Suppressor macrophage (primary cell): ENCODE results near the gene ATAD5.
"Not testable (repeated sequence)": the region's sequence is repeated elsewhere in the genome, so short reads cannot be mapped to it uniquely, and the experiment has no call there.

Source experiments
- DNase-seq, 4 experiments: peaks; one replicate each; pipeline ENCODE4 v3.0.0-alpha.2; 2020 to 2022

Gene ATAD5

GRCh38 chr17:30824356-30825145, 7.2 kb upstream of the ATAD5 start, which contains the start of gene CRLF3:
TSS of gene CRLF3 (minus strand) at chr17:30824692. CDS start at chr17:30824651, 41 bp downstream.
- peak; percentile 94 to 98 (median 96) for DNase-seq

GRCh38 chr17:30827082-30827481, 4.7 kb upstream of the ATAD5 start:
- DNase-seq = no peak

DNA sequence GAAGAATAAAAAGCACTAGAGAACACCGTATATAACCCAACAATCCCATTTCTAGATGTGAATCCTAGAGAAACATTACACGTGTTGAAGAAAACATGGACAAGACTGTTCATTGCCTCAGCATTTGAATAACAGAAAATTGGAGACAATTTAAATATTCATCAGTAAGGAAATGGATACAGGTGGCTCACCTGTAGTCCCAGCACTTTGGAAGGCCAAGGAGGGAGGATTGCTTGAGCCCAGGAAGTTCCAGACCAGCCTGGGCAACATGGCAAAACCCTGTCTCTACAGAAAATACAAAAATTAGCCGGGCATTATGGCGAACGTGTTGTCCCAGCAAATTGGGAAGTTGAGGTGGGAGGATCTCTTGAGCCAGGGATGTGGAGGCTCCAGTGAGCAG, 2.7 kb upstream of the ATAD5 start:
- no peak for DNase-seq

DNA sequence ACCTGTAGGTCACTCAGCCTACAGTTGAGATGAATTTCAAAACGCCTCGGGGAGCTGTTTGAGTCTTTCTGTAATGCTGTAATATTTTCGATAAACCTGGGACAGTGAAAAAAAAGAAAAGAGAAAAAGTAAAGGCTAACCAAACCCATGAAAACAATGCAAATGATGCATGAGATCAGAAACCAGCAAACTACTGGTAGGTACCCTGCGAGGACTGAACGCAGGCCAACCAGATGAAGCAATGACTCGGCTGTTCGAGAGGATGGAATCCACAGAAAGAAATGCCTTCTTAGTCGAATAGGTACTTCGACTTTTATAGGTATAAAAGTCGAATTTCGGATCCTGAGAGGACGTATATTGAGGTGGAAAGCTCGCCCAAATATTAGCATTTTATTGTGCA, 509 bp upstream of the ATAD5 start:
- peak in 2 of 4 experiments; percentile 13 to 21 for DNase-seq

GRCh38 chr17:30832438-30833124, 815 bp downstream of the ATAD5 start:
- no peak for DNase-seq

DNA sequence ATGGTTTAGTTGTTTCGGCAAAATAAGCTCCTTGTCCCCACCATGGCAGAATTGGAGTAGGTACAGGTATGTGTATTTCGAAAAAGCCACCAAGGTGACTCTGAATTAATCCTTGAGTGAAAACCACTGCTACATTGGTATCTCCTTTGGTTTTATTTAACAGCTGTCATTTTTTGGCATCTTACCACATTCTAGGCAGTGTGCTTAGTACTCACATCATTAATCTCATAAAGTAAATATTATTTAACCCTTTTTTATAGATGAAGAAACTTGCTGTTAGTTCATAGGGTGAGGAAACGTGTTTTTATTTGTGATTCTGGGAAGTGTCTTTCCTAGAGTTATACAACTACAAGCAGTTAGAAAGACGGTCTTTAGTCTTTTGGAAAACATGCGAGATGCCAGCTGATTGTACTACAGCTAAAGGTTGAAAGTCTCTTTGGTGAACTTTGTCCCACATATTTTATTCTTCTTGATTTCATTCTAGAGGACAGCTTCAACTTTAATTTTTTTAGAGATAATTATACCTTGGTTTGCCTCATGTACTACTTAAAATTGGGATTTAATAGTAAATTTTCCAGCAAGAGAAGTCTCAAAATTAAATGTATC, 6.5 kb downstream of the ATAD5 start:
- DNase-seq = no peak

DNA sequence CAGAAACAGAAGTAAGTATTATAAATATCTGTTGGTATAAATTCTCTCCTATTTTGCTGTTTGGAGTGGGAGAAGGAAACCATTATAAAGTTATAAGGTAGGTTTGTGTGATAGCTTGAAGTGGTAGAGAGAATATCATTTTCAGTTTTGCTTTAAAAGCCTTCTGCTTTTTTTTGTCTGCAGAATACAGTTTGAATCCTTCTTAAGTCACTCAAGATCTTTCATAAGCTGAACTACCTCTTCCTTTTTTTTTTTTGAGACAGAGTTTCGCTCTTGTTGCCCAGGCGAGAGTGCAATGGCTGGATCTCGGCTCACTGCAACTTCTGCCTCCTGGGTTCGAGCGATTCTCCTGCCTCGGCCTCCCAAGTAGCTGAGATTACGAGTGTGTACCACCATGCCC, 9.0 kb downstream of the ATAD5 start:
- peak; percentile 26 to 80 (median 68) for DNase-seq

DNA sequence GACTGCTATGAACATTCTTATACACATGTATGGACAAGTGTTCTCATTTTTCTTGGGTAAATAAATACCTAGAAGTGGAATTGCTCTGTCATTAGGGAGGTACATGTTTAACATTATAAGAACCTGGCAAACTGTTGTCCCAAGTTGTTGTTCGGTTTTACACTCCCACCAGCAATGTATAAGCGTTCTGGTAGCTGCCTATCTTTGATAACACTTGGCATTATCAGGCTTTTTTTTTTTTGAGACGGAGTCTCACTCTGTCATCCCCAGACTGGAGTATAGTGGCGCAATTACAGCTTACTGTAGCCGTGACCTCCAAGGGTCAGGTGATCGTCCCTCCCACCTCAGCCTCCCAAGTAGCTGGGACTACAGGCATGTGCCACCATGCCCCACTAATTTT, 16.3 kb downstream of the ATAD5 start:
- no peak for DNase-seq

GRCh38 chr17:30854146-30854545, 22.4 kb downstream of the ATAD5 start:
- DNase-seq = no peak

DNA sequence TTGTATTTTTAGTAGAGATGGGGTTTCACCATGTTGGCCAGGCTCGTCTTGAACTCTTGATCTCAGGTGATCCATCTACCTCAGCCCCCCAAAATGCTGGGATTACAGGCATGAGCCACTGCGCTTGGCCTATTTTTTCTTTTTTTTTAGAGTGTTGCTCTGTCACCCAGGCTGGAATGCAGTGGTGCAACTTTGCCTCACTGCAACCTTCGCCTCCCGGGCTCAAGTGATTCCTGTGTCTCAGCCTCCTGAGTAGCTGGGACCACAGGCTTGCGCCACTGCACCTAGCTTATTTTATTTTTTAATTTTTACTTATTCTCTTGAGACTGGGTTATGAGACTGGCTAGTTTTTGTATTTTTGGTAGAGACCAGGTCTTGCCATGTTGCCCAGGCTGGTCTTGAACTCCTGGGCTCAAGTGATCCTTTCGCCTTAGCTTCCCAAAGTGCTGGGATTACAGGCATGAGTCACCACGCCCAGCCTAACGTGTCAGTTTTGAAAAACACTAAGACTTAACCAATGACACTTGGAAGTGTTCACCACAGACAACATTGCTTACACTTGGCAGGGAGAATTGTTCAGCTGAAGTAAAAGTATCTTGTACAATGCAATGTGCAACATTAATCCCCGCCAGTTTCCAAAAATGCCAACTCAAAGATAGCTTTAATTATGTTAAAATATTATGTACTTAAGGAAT, 26.9 kb downstream of the ATAD5 start:
- no peak for DNase-seq

GRCh38 chr17:30864636-30865035, 32.9 kb downstream of the ATAD5 start:
- DNase-seq = no peak

- no peak for DNase-seq
Measured at GRCh38 chr17:30869005-30869404, 37.2 kb downstream of the ATAD5 start.

DNA sequence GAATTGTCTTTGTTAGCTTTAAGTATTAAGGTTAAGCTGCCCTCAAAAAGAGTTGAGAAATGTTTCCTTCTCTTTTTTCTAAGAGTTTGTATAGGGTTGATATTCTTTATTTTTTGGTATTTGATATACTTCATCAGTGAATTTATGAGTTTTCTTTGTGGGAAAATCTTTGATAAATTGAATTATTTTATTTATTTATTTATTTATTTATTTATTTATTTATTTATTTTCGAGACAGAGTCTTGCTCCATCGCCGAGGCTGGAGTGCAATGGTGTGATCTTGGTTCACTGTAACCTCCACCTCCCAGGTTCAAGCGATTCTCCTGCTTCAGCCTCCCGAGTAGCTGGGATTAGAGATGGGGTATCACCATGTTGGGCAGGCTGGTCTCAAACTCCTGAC, 54.4 kb downstream of the ATAD5 start:
- DNase-seq = no peak

GRCh38 chr17:30894236-30894635, 62.5 kb downstream of the ATAD5 start:
- no peak for DNase-seq

DNA sequence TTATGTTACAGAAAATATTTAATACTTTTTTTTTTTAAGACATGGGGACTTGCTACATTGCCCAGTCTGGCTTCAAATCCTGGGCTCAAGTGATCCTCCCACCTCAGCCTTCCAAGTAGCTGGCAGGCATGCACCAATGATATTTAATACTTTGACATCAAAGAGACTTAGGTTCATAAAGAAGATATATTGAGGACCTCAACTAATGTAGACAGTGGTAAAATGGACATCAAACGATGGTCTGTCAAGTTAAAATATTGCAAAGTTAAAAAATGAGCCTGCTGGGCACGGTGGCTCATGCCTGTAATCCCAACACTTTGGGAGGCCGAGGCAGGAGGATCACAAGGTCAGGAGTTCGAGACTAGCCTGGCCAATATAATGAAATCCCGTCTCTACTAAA, 65.5 kb downstream of the ATAD5 start:
- no peak for DNase-seq

GRCh38 chr17:30905742-30906100, 74.0 kb downstream of the ATAD5 start:
- peak; percentile 23 to 55 (median 50) for DNase-seq

GRCh38 chr17:30906101-30906911, 74.5 kb downstream of the ATAD5 start, which contains the start of gene TEFM:
TSS of gene TEFM (minus strand) at chr17:30906238. CDS start at chr17:30906198, 40 bp downstream.
- peak; percentile 90 to 95 (median 93) for DNase-seq

GRCh38 chr17:30908717-30909420, 77.1 kb downstream of the ATAD5 start:
- no peak for DNase-seq

GRCh38 chr17:30910151-30910550, 78.4 kb downstream of the ATAD5 start:
- DNase-seq = not testable (repeated sequence)

- DNase-seq = no peak
Measured at GRCh38 chr17:30913955-30914354, 82.2 kb downstream of the ATAD5 start.
